ENCODE results near the gene FBN3. TPM values are rescaled to one million over a fixed set of nuclear protein-coding genes. Genes with fewer than 3 reads are reported as not detected.

FBN3 gene
- total RNA-seq, 1 donor from 2014 or later, result 63.7 TPM

GRCh38 chr19:8148088-8148409 lies 1.3 kb downstream of the FBN3 start:
- H3K4me3 Mint-ChIP-seq, result peak overlapping the region; percentile 87
- TF ChIP-seq CTCF (conservative IDR thresholded peaks at IDR 0.05), result no peak
- peaks cover 27% of the 10 kb centered on the region for H3K4me1 Mint-ChIP-seq (ENCODE audit: unreplicated experiment)
- no peaks in the 10 kb centered on the region for H3K9me3 Mint-ChIP-seq
- H3K36me3 Mint-ChIP-seq, result no peaks in the 10 kb centered on the region
- no peaks in the 10 kb centered on the region for H3K27me3 Mint-ChIP-seq
- DNase-seq (ENCODE audit: extremely low spot score, unreplicated experiment), result no peak
- H3K27ac Mint-ChIP-seq, result peak overlapping the region; percentile 92

- Mint-ChIP-seq H3K9me3 (no peaks in the 10 kb centered on the region), H3K27ac (peak overlapping the region; percentile 92), H3K4me3 (peak overlapping the region; percentile 87), H3K4me1 (ENCODE audit: unreplicated experiment) (peaks cover 32% of the 10 kb centered on the region), H3K36me3 (no peaks in the 10 kb centered on the region), H3K27me3 (no peaks in the 10 kb centered on the region)
- no peak for TF ChIP-seq CTCF (conservative IDR thresholded peaks at IDR 0.05)
- DNase-seq (ENCODE audit: extremely low spot score, unreplicated experiment), result no peak
These were observed 1.8 kb downstream of the FBN3 start for GRCh38 chr19:8147582-8147978.

- H3K27ac Mint-ChIP-seq, result peak overlapping the region; percentile 50
- peak overlapping the region; percentile 78 for H3K4me3 Mint-ChIP-seq
- H3K9me3 Mint-ChIP-seq, result no peaks in the 10 kb centered on the region
- no peak for DNase-seq (ENCODE audit: extremely low spot score, unreplicated experiment)
- peaks cover 5% of the 10 kb centered on the region for H3K36me3 Mint-ChIP-seq
- H3K4me1 Mint-ChIP-seq (ENCODE audit: unreplicated experiment), result peaks cover 37% of the 10 kb centered on the region
- TF ChIP-seq CTCF (conservative IDR thresholded peaks at IDR 0.05), result no peak
- H3K27me3 Mint-ChIP-seq, result no peaks in the 10 kb centered on the region
These were observed 2.4 kb downstream of the FBN3 start for GRCh38 chr19:8146877-8147581.

GRCh38 chr19:8144273-8144995 lies 5.0 kb downstream of the FBN3 start:
- Mint-ChIP-seq H3K27me3 (no peaks in the 10 kb centered on the region), H3K36me3 (peaks cover 5% of the 10 kb centered on the region), H3K9me3 (no peaks in the 10 kb centered on the region), H3K4me3 (no peak overlapping the region), H3K27ac (no peak overlapping the region), H3K4me1 (ENCODE audit: unreplicated experiment) (peaks cover 32% of the 10 kb centered on the region)
- TF ChIP-seq CTCF (conservative IDR thresholded peaks at IDR 0.05), result no peak
- DNase-seq (ENCODE audit: extremely low spot score, unreplicated experiment), result no peak

GRCh38 chr19:8143041-8143440 lies 6.4 kb downstream of the FBN3 start:
- Mint-ChIP-seq H3K9me3 (no peaks in the 10 kb centered on the region), H3K36me3 (peaks cover 5% of the 10 kb centered on the region), H3K4me1 (ENCODE audit: unreplicated experiment) (peaks cover 29% of the 10 kb centered on the region), H3K4me3 (peak overlapping the region; percentile 46), H3K27me3 (no peaks in the 10 kb centered on the region), H3K27ac (peak overlapping the region; percentile 81)
- no peak for TF ChIP-seq CTCF (conservative IDR thresholded peaks at IDR 0.05)
- DNase-seq (ENCODE audit: extremely low spot score, unreplicated experiment), result no peak

All from type B pancreatic cell (in vitro differentiated cells).